NT2/D1 (cell line): ENCODE results near the gene INPP5B.
A peak's percentile ranks its signal among the peaks of the same experiment; 100 is the strongest.

Experiments used
- DNase-seq: peaks from one replicate; pipeline ENCODE4 v3.0.0-alpha.2; 2011; ENCODE audit warnings: low read depth, low spot score
- H3K27me3 ChIP-seq: 2 replicates; pipeline ENCODE4 v1.6.0; 2011; ENCODE audit warnings: mild to moderate bottlenecking; ENCODE audit not compliant: insufficient read length, insufficient read depth
- H3K36me3 ChIP-seq: 2 replicates; pipeline ENCODE4 v1.6.1; 2011; ENCODE audit warnings: mild to moderate bottlenecking, low read length, mixed read lengths; ENCODE audit not compliant: insufficient read depth, insufficient read length
- H3K4me1 ChIP-seq: 2 replicates; pipeline ENCODE4 v1.5.1; 2011; ENCODE audit not compliant: insufficient read depth, insufficient read length
- H3K4me3 ChIP-seq: 2 replicates; pipeline ENCODE4 v1.5.1; 2011; ENCODE audit warnings: low read depth; ENCODE audit not compliant: insufficient read length
- H3K9ac ChIP-seq: 2 replicates; pipeline ENCODE4 v1.6.0; 2011; ENCODE audit warnings: low read depth; ENCODE audit not compliant: insufficient read length
- H3K9me3 ChIP-seq: 2 replicates; pipeline ENCODE4 v1.5.1; 2011; ENCODE audit warnings: mild to moderate bottlenecking, low read length; ENCODE audit not compliant: insufficient read depth
- SUZ12 ChIP-seq: IDR thresholded peaks from 2 replicates; pipeline ENCODE4 v1.6.1; 2011; ENCODE audit not compliant: insufficient read length, insufficient read depth; ENCODE audit errors: extremely low read depth
- YY1 ChIP-seq: IDR thresholded peaks from 2 replicates; pipeline ENCODE4 v1.6.1; 2011; ENCODE audit not compliant: insufficient read length, insufficient read depth
- ZNF274 ChIP-seq: IDR thresholded peaks from 2 replicates; pipeline ENCODE4 v1.6.1; 2011; ENCODE audit warnings: mild to moderate bottlenecking, low read depth, low read length

Gene INPP5B

GRCh38 chr1:37822906-37823815 lies 123.7 kb downstream of the INPP5B start:
- Histone ChIP-seq H3K9ac (no peak overlapping the region), H3K9me3 (no peaks in the 10 kb centered on the region), H3K4me3 (no peak overlapping the region), H3K36me3 (peaks cover 70% of the 10 kb centered on the region), H3K27me3 (no peaks in the 10 kb centered on the region), H3K4me1 (peaks cover 1% of the 10 kb centered on the region)
- TF ChIP-seq SUZ12 (no peak), YY1 (no peak), ZNF274 (no peak)
- DNase-seq: no peak

- no peaks in the 10 kb centered on the region for H3K9me3 ChIP-seq
- no peak overlapping the region for H3K4me3 ChIP-seq
- peaks cover 3% of the 10 kb centered on the region for H3K4me1 ChIP-seq
- no peak for DNase-seq
- no peaks in the 10 kb centered on the region for H3K27me3 ChIP-seq
- TF ChIP-seq YY1: no peak
- TF ChIP-seq ZNF274: no peak
- TF ChIP-seq SUZ12: no peak
- H3K36me3 ChIP-seq: peaks cover 79% of the 10 kb centered on the region
- no peak overlapping the region for H3K9ac ChIP-seq
These were observed 125.4 kb downstream of the INPP5B start for GRCh38 chr1:37821481-37821880.

- H3K36me3 ChIP-seq: peaks cover 82% of the 10 kb centered on the region
- DNase-seq: peak; percentile 68
- H3K9me3 ChIP-seq: no peaks in the 10 kb centered on the region
- H3K4me1 ChIP-seq: peaks cover 3% of the 10 kb centered on the region
- H3K27me3 ChIP-seq: no peaks in the 10 kb centered on the region
- no peak overlapping the region for H3K4me3 ChIP-seq
- TF ChIP-seq YY1 (no peak), ZNF274 (no peak), SUZ12 (no peak)
- no peak overlapping the region for H3K9ac ChIP-seq
These were observed 129.4 kb downstream of the INPP5B start for GRCh38 chr1:37817481-37817880.

- peaks cover 4% of the 10 kb centered on the region for H3K4me1 ChIP-seq
- TF ChIP-seq SUZ12 (no peak), ZNF274 (no peak), YY1 (no peak)
- DNase-seq: no peak
- no peaks in the 10 kb centered on the region for H3K27me3 ChIP-seq
- peaks cover 78% of the 10 kb centered on the region for H3K36me3 ChIP-seq
- no peak overlapping the region for H3K9ac ChIP-seq
- no peaks in the 10 kb centered on the region for H3K9me3 ChIP-seq
- H3K4me3 ChIP-seq: no peak overlapping the region
These were observed 132.6 kb downstream of the INPP5B start for GRCh38 chr1:37814252-37814651.

- TF ChIP-seq SUZ12 (no peak), ZNF274 (no peak), YY1 (no peak)
- DNase-seq: no peak
- Histone ChIP-seq H3K36me3 (peaks cover 78% of the 10 kb centered on the region), H3K4me1 (peaks cover 8% of the 10 kb centered on the region), H3K4me3 (no peak overlapping the region), H3K9me3 (no peaks in the 10 kb centered on the region), H3K27me3 (no peaks in the 10 kb centered on the region), H3K9ac (no peak overlapping the region)
These were observed 133.2 kb downstream of the INPP5B start for GRCh38 chr1:37813529-37814145.

GRCh38 chr1:37811027-37811655 lies 135.7 kb downstream of the INPP5B start:
- Histone ChIP-seq H3K36me3 (peaks cover 74% of the 10 kb centered on the region), H3K4me3 (no peak overlapping the region), H3K27me3 (no peaks in the 10 kb centered on the region), H3K9me3 (no peaks in the 10 kb centered on the region), H3K4me1 (peaks cover 8% of the 10 kb centered on the region), H3K9ac (no peak overlapping the region)
- DNase-seq: peak; percentile 76
- TF ChIP-seq YY1: no peak
